Stimulated activated naive CD8-positive, alpha-beta T cell treated with anti-CD3 and anti-CD28 coated beads, Interleukin-15, amount 100 ng/mL, for 72 hours (primary cell): ENCODE results near the gene APBA2.
"Not testable (repeated sequence)": the region's sequence is repeated elsewhere in the genome, so short reads cannot be mapped to it uniquely, and the experiment has no call there.

Experiments used
- ATAC-seq: fragments of 150-1000 bp; cut with Tn5 transposase; 2 replicates; pipeline ENCODE4 v1.10.0; 2021; ENCODE audit warnings: mild to moderate bottlenecking, moderate library complexity
- DNase-seq, 2 donors: peaks; one replicate each; pipeline ENCODE4 v3.0.0; 2021 to 2022
- H3K27ac Mint-ChIP-seq, 2 donors: one replicate each; pipeline ENCODE4 v1.8.0; 2022; ENCODE audit warnings: mild to moderate bottlenecking in 2 of 2, mixed read lengths in 2 of 2, moderate library complexity in 2 of 2
- H3K27me3 Mint-ChIP-seq: one replicate; pipeline ENCODE4 v1.8.0; 2022; ENCODE audit warnings: mixed read lengths
- H3K4me1 Mint-ChIP-seq: one replicate; pipeline ENCODE4 v1.8.0; 2022; ENCODE audit warnings: mild to moderate bottlenecking, mixed read lengths
- H3K4me3 Mint-ChIP-seq, 2 donors: one replicate each; pipeline ENCODE4 v1.8.0; 2022; ENCODE audit warnings: mild to moderate bottlenecking in 2 of 2, mixed read lengths in 2 of 2, moderate library complexity in 1 of 2
- H3K9me3 Mint-ChIP-seq, 2 donors: one replicate each; pipeline ENCODE4 v1.8.0; 2022; ENCODE audit warnings: mixed read lengths in 2 of 2

Gene APBA2

DNA sequence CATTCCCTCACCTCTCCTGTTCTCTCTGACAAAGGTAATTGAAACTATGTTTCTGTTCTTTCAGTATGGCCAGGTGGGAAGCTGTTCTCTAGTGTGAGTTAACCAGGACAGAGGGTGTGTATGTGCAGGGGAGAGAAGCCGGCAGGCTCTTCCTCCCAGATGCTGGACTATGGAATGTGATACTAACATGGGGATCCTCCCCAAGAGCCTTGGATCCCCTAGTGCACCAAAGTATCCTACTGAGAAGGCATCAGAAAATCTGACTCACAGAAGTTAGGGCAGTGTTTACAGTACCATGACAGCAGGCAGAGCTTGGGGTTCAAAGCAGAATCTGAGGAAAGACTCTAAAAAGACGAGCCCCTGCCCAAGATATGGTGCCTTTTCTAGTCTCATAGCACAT, 123.1 kb downstream of the APBA2 start:
- H3K4me3 Mint-ChIP-seq: no peak overlapping the region
- ATAC-seq (no peak), DNase-seq (no peak)
- peaks cover 12 to 15% of the 10 kb centered on the region in 2 donors for H3K9me3 Mint-ChIP-seq
- no peaks in the 10 kb centered on the region for H3K27me3 Mint-ChIP-seq
- peaks cover 54% of the 10 kb centered on the region for H3K4me1 Mint-ChIP-seq
- H3K27ac Mint-ChIP-seq: no peak overlapping the region

DNA sequence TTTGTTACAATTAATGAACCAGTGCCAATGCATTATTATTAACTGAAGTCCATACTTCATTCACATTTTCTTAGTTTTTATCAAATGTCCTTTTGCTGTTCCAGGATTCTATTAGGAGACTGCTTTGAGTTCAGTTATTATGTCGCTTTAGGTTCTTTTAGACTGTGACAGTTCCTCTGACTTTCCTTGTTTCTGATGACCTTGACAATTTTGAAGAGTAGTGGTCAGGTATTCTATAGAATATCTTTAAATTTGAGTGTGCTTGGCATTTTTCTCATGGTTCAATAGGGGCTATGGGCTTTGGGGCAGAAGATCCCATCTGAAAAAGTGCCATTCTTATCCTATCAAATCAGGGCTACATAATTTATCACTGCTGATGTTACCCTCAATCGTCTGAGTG, 126.3 kb downstream of the APBA2 start:
- H3K27ac Mint-ChIP-seq: no peak overlapping the region
- H3K27me3 Mint-ChIP-seq: no peaks in the 10 kb centered on the region
- ATAC-seq: no peak
- DNase-seq: no peak
- peaks cover 2 to 3% of the 10 kb centered on the region in 2 donors for H3K9me3 Mint-ChIP-seq
- no peak overlapping the region for H3K4me3 Mint-ChIP-seq
- H3K4me1 Mint-ChIP-seq: peaks cover 67% of the 10 kb centered on the region

DNA sequence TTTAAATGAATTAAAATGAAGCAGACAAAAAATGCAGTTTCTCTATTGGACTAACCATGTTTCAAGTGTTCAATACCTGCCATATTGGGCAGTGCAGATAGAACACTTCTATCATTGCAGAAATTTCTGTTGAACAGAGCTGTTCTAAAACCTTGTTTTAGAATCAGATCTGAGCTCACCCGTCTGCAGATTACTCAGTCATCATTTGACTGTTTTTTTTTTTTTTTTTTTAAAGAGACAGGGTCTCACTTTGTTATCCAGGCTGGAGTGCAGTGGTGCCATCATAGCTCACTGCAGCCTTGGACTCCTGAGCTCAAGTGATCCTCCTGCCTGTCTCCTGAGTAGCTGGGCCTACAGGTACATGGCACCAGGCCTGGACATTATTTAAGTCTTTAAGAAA, 128.7 kb downstream of the APBA2 start:
- ATAC-seq (no peak), DNase-seq (no peak)
- no peaks in the 10 kb centered on the region for H3K27me3 Mint-ChIP-seq
- H3K27ac Mint-ChIP-seq: no peak overlapping the region
- H3K4me1 Mint-ChIP-seq: peaks cover 69% of the 10 kb centered on the region
- no peak overlapping the region for H3K4me3 Mint-ChIP-seq
- H3K9me3 Mint-ChIP-seq: no peaks in the 10 kb centered on the region

DNA sequence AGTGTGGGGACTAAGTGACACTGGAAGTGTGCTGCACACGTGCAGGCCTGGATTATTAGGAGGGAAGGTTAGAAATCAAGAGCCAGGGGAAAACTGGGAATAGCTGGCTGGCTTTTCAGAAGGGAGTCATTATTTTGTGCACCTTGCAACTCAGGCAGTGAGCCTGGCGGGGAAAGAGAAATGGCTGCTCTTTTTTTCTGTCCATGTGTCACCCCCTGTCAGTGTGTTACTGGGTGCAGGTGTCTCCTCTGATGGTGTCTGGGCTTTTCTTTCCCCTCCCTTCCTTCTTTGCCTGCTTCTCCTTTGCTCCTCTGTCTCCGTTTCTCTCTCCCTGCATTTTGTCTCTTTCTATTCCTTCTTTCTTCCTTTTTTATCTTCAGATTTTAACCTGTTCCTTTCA, 130.7 kb downstream of the APBA2 start:
- no peak overlapping the region for H3K4me3 Mint-ChIP-seq
- H3K9me3 Mint-ChIP-seq: no peaks in the 10 kb centered on the region
- H3K4me1 Mint-ChIP-seq: peaks cover 73% of the 10 kb centered on the region
- H3K27ac Mint-ChIP-seq: no peak overlapping the region
- DNase-seq (no peak), ATAC-seq (no peak)
- no peaks in the 10 kb centered on the region for H3K27me3 Mint-ChIP-seq

DNA sequence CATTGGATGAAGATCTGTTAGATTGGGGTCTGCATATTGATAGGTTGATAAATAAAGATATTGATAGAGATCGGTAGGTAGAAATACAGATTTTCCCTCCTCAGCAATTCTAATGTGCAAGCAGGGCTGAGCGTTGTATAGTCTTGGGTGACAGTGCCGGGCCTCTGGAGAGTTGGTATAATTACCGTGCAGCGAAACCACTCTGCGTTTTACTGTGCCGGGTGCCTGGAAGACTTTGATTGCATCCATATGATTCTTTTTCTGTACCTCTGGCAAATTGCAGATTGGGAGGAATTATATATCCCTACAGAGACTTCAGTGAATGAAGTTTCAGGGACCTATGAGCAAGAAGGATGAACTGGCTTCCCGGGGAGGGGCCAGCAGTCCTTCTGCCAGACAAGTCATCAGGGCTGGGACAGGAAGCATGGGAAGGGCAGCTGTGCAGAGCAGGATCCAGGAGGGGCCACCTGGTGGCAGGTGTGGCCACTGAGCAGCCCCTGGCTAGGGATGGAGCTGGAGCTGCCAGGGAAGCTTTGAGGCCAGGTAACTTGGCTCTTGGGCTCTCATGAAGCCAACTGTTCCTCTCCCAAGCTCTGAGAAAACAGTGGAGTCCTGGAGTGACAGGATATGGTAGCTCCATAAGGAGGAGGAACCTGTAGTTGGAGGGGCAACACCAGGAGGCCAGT, 132.5 kb downstream of the APBA2 start:
- no peak overlapping the region for H3K4me3 Mint-ChIP-seq
- H3K27ac Mint-ChIP-seq: peak overlapping the region in 1 of 2 donors; percentile 78
- DNase-seq: no peak
- H3K9me3 Mint-ChIP-seq: no peaks in the 10 kb centered on the region
- peaks cover 65% of the 10 kb centered on the region for H3K4me1 Mint-ChIP-seq
- H3K27me3 Mint-ChIP-seq: no peaks in the 10 kb centered on the region
- ATAC-seq: no peak

DNA sequence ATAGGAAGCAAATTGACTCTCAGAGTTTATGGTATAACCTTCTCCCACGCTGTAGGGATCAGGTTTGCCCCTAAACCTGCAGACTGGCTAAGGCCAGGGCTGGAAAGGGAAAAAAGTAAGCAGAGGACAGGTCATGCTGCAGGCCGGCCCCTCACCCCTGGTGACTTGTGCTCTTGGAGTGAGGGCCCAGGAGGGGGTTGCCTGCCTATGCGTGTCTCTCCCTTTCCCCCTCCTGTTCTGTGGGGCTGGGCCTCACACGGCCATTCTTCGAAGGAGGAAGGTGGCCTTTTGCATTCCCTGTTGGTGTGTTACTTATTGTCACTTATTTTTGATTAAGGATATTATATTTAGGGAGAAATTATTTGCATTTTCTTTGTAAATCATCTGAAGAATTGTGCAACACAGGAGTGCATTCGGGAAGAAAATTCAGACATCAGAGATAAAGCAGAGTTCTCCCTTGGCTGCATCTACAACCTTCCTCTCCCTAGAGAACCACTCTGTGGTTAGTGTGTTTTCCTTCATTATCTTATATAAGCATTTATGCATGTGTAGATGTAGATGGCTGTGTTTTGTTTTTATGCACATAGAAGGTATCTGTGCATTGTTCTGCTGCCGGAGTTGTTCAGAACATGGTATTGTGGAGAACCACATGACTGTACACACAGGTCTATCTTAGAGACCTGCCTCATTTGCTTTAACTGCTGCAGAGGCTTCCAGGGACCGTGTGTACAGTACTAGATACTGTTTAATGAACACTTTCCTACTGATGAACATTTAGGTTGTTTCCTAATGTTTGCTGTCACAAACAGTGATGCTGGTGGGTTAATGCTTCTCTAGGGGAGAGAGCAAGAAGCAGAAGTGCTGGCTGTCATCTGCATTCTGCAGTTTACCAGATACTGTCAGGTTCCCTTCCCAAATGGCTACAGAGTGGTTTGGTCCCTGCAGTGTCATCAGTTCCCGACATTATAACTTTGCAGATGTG, 133.5 kb downstream of the APBA2 start:
- peaks cover 59% of the 10 kb centered on the region for H3K4me1 Mint-ChIP-seq
- H3K4me3 Mint-ChIP-seq: no peak overlapping the region
- no peak for ATAC-seq
- H3K27ac Mint-ChIP-seq: peak overlapping the region in 1 of 2 donors; percentile 47
- DNase-seq: no peak
- H3K27me3 Mint-ChIP-seq: no peaks in the 10 kb centered on the region
- H3K9me3 Mint-ChIP-seq: no peaks in the 10 kb centered on the region

DNA sequence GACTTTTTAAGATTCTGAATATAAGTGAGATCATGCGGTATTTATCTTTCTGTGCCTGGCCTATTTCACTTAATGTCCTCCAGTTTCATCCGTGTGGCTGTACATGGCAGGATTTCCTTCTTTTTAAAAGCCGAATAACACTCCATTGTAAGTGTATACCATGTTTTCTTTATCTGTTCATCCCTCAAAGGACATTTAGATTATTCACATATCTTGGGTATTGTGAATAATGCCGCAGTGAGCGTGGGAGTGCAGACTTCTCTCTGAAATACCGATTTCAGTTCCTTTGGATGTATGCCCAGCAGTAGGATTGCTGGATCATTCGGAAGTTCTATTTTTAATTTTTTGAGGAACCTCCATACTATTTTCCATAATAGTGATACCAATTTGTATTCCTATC, 136.1 kb downstream of the APBA2 start:
- Mint-ChIP-seq H3K9me3 (no peaks in the 10 kb centered on the region), H3K27ac (no peak overlapping the region), H3K4me3 (no peak overlapping the region), H3K27me3 (no peaks in the 10 kb centered on the region), H3K4me1 (peaks cover 43% of the 10 kb centered on the region)
- ATAC-seq (no peak), DNase-seq (no peak)

DNA sequence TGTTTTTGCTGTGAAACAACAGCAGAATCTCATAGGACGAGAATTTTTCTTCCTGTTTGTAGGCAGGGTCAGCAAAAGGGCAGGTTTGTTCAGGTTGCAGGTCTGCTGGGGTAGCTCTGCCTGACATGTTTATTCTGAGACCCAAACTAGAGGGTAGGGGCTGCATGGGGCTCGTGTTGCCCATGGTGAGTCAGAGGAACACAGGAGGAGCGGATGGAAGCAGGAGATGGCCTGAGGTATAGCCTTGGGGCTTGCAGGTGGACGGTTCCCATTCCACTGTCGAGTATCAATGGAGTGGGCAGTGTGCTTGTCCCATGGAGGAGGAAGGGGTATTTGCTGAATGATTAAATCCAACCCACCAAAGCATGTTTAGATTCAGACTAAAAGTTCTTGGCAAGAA, 138.9 kb downstream of the APBA2 start:
- no peaks in the 10 kb centered on the region for H3K27me3 Mint-ChIP-seq
- H3K9me3 Mint-ChIP-seq: no peaks in the 10 kb centered on the region
- no peak overlapping the region for H3K4me3 Mint-ChIP-seq
- no peak overlapping the region for H3K27ac Mint-ChIP-seq
- DNase-seq (no peak), ATAC-seq (no peak)
- H3K4me1 Mint-ChIP-seq: peaks cover 44% of the 10 kb centered on the region

DNA sequence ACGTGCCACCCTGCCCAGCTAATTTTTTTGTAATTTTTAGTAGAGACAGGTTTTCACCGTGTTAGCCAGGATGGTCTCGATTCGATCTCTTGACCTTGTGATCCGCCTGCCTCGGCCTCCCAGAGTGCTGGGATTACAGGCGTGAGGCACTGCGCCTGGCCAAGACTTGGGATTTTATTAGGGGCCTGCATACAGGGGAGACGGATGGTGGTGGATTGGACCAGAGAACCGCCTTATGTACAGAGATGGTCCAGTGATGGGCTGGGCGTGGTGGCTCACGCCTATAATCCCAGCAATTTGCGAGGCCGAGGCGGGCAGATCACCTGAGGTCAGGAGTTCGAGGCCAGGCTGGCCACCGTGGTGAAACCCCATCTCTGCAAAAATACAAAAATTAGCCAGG, 139.6 kb downstream of the APBA2 start:
- H3K27ac Mint-ChIP-seq: peak overlapping the region in 1 of 2 donors; percentile 63
- not testable (repeated sequence) for H3K9me3 Mint-ChIP-seq

DNA sequence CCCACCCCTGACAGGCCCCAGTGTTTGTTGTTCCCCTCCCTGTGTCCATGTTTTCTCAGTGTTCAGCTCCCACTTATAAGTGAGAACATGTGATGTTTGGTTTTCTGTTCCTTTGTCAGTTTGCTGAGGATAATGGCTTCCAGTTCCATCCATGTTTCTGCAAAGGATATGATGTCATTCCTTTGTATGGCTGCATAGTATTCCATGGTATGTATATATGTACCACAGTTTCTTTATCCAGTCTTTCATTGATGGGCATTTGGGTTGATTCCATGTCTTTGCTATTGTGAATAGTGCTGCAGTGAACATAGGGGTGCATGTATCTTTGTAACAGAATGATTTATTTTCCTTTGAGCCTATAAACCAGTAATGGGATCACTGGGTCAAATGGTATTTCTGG, 142.4 kb downstream of the APBA2 start:
- DNase-seq, ATAC-seq, H3K9me3 Mint-ChIP-seq, H3K4me3 Mint-ChIP-seq, H3K27me3 Mint-ChIP-seq, H3K27ac Mint-ChIP-seq: not testable (repeated sequence)
- peaks cover 59% of the 10 kb centered on the region for H3K4me1 Mint-ChIP-seq

More for the DNA sequence above, 139.6 kb downstream of the APBA2 start:
- H3K27me3 Mint-ChIP-seq, ATAC-seq, DNase-seq, H3K4me3 Mint-ChIP-seq: not testable (repeated sequence)
- H3K4me1 Mint-ChIP-seq: peaks cover 47% of the 10 kb centered on the region

DNA sequence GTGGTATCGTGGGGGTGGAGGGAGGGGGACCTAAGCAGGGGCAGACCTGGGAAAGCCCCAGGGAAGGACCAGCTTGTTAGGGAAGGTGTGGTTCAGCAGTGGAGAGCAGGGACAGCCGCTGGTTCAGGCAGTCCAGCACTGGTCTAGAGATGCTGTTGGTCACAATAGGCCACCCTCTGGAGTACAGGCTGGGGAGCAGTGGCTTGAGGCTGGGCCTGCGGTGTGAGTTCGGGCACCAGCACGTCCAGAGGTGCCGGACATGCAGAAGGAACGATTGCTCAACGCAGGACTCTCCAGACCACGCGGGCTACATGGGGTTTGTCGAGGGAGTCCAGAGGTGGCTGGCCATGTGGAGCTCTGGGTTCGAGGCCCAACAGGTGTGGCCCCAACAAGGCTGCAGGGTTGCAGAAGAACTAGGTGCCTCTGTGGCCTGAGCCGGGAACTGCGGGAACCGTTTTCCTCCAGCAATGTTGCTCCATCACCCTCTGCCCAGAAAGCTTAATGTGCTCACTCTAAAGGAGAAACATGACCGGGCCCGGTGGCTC, 143.9 kb downstream of the APBA2 start:
- Mint-ChIP-seq H3K4me3 (peak overlapping the region in 1 of 2 donors; percentile 20), H3K4me1 (peaks cover 63% of the 10 kb centered on the region), H3K9me3 (peaks cover 0 to 6% of the 10 kb centered on the region in 2 donors), H3K27me3 (no peaks in the 10 kb centered on the region), H3K27ac (no peak overlapping the region)
- no peak for ATAC-seq
- DNase-seq: no peak

DNA sequence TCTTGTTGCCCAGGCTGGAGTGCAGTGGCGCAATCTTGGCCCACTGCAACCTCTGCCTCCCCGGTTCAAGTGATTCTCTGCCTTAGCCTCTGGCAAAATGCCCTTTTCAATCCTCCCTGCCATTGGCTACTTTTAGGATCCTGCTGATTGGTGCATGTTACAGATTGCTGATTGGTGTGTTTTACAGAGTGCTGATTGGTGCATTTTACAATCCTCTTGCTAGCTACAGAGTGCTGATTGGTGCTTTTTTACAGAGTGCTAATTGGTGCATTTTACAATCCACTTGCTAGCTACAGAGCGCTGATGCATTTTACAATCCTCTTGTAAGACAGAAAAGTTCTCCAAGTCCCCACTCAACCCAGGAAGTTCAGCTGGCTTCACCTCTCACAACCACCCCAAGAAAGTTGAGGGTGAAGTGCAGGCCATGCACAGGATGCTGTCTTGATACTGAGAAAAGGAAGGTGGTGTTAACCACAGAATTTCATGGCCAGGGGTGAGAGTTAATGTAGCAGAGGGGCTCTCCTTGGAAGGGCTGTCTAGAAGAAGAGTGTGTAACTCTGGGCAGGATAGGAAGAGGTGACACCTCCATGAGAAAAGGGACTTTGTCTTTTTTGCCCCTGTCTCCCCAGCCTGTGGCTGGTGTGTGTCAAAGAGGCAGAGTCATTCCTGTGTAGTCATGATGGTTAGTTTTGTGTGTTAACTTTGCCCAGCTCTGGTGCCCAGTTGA, 145.9 kb downstream of the APBA2 start:
- Mint-ChIP-seq H3K4me3 (peak overlapping the region in 1 of 2 donors; percentile 15), H3K27me3 (no peaks in the 10 kb centered on the region), H3K9me3 (peaks cover 0 to 6% of the 10 kb centered on the region in 2 donors), H3K27ac (no peak overlapping the region), H3K4me1 (peaks cover 77% of the 10 kb centered on the region)
- peak; percentile 15 to 41 for DNase-seq
- ATAC-seq: peak; percentile 95

DNA sequence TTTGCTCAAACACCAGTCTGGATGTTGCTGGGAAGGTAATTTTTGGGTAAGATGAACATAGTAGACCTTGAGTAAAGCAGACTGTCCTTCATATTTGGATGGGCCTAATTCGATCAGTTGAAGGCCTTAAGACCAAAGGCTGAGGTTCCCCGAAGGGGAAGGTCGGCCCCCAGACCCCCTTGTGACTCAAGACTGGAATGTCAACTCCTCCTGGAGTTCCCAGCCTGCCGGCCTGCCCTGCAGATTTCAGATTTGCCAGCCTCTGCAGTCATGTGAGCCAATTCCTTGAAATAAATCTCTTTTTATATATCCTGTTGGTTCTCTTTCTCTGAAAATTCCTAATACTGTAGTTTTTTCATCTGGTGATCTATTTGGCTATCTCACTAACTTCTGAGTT, 146.5 kb downstream of the APBA2 start:
- Mint-ChIP-seq H3K27me3 (no peaks in the 10 kb centered on the region), H3K4me1 (peaks cover 82% of the 10 kb centered on the region), H3K27ac (no peak overlapping the region), H3K4me3 (peak overlapping the region in 1 of 2 donors; percentile 2), H3K9me3 (peaks cover 0 to 6% of the 10 kb centered on the region in 2 donors)
- no peak for ATAC-seq
- DNase-seq: no peak

DNA sequence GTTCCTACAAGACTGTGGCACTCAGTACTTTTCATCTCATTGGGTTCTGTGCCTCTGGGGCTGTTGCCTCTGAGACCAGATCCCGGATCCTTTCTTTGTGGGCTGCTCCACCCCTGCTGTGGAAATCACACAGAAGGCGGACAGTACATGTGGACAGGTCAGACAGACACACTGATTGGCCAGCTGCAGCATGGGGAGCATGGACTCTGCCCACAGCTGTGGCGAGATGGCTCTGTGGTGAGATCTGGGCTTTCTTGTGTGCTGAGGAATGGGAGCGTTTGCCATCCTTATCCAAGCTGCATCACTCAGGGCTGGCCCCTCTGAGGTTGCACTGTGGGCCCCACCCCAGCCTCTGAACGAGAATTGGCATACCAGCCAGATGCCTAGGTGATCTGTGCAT, 147.0 kb downstream of the APBA2 start:
- Mint-ChIP-seq H3K4me1 (peaks cover 87% of the 10 kb centered on the region), H3K4me3 (no peak overlapping the region)
- ATAC-seq: no peak

DNA sequence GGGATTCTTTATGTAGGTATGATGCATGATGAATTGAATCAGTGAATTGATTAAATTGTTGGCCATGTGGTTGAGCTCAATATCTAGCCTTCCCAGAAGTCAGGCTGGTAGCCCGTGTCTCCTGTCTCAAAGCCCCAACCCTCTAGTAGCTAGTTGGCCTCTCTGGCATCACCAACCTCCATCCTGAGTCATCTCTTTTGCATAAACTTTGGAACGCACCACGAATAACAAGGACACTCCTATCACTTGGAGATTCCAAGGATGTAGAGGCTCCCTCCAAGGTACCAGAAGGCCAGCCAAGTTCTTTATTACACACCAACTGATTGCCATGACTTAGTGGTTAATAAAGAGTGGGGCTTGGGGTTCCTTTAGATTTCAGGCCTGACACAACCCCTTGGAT, 148.4 kb downstream of the APBA2 start:
- H3K9me3 Mint-ChIP-seq: peaks cover 0 to 6% of the 10 kb centered on the region in 2 donors
- peaks cover 90% of the 10 kb centered on the region for H3K4me1 Mint-ChIP-seq
- no peak overlapping the region for H3K27ac Mint-ChIP-seq
- DNase-seq (no peak), ATAC-seq (no peak)
- H3K4me3 Mint-ChIP-seq: no peak overlapping the region
- no peaks in the 10 kb centered on the region for H3K27me3 Mint-ChIP-seq

More for the DNA sequence above, 147.0 kb downstream of the APBA2 start:
- Mint-ChIP-seq H3K27ac (no peak overlapping the region), H3K27me3 (no peaks in the 10 kb centered on the region), H3K9me3 (peaks cover 0 to 6% of the 10 kb centered on the region in 2 donors)
- no peak for DNase-seq
